K562 (cell line): ENCODE data around the gene NF2. TPM values are rescaled to one million over a fixed set of nuclear protein-coding genes. Genes with fewer than 3 reads are reported as not detected.

Source experiments
- ATAC-seq: fragments of 200-7000 bp; cut with Tn5 transposase; 3 replicates; pipeline ENCODE4 v1.9.1; 2020; ENCODE audit warnings: moderate library complexity
- BruUV-seq: library from RNA; stranded (reverse); fragments of 400-500 nt; replicated peaks from 2 replicates; lab custom pipeline; 2021; lab: Mats Ljungman, UMichigan
- CTCF ChIA-PET: fragments of 300-600 bp; formaldehyde crosslinking; extraction: SDS; loops from one replicate; lab custom pipeline; 2021; ENCODE audit warnings: low intra/inter-chr PET ratio; lab: Yijun Ruan, JAX
- POLR2A ChIA-PET: fragments of 300-600, 350-650 bp; sonication (Branson Sonifier 250); formaldehyde crosslinking; extraction: SDS; loops from one replicate; lab custom pipeline; 2021; ENCODE audit warnings: antibody characterized with exemption, inconsistent platforms; lab: Yijun Ruan, JAX
- DNase-seq, 4 experiments: peaks; one replicate each; pipeline versions ENCODE4 v3.0.0 to v3.0.0-alpha.2; 2011 to 2018; ENCODE audit warnings: low spot score in 3 of 4, mixed read lengths in 3 of 4; ENCODE audit errors: extremely low read depth in 1 of 4
- FAIRE-seq: peaks from 2 replicates; lab custom pipeline; 2011; peaks lifted over from hg19 to GRCh38; lab: Jason Lieb, UNC
- H2AFZ ChIP-seq: 2 replicates; pipeline ENCODE4 v1.6.0; 2011; ENCODE audit warnings: low read depth, low read length, control low read depth, inconsistent platforms
- H3K27ac ChIP-seq: fragments of 200-600 bp; 3 replicates; pipeline ENCODE4 v1.8.0; 2011; ENCODE audit warnings: low read depth, mild to moderate bottlenecking, control low read depth, inconsistent platforms, low read length, moderate library complexity, mixed read lengths; ENCODE audit errors: extremely low read depth
- H3K27me3 ChIP-seq, 2 experiments: fragments of 300-600 bp in 1 of 2; 2 replicates in 1 of 2; 3 replicates in 1 of 2; pipeline versions ENCODE4 v1.6.0 to v1.8.0; 2011; ENCODE audit warnings: inconsistent platforms in 2 of 2, low read length in 2 of 2, mild to moderate bottlenecking in 1 of 2, mixed read lengths in 1 of 2, moderate library complexity in 1 of 2; ENCODE audit not compliant: control insufficient read depth in 2 of 2, insufficient read depth in 2 of 2
- H3K36me3 ChIP-seq: fragments of 300-600 bp; 3 replicates; pipeline ENCODE4 v1.8.0; 2011; ENCODE audit warnings: mild to moderate bottlenecking, low read length, inconsistent platforms; ENCODE audit not compliant: control insufficient read depth, insufficient read depth
- H3K4me1 ChIP-seq, 2 experiments: fragments of 200-600 bp in 1 of 2; replicated peaks in 1 of 2; 2 replicates in 1 of 2; 3 replicates in 1 of 2; pipeline versions ENCODE4 v1.5.1 to v1.8.0; 2011; ENCODE audit warnings: inconsistent platforms in 2 of 2, low read length in 2 of 2, mild to moderate bottlenecking in 1 of 2, mixed read lengths in 1 of 2, moderate library complexity in 1 of 2; ENCODE audit not compliant: control insufficient read depth in 2 of 2, insufficient read depth in 2 of 2
- H3K4me2 ChIP-seq: 2 replicates; pipeline ENCODE4 v1.6.1; 2011; ENCODE audit warnings: low read length, control low read depth, inconsistent platforms, mixed read lengths; ENCODE audit not compliant: insufficient read depth
- H3K4me3 ChIP-seq: fragments of 200-600 bp; sonication (generic), shearing (Covaris generic); 2 replicates; pipeline ENCODE4 v1.5.1; 2016; ENCODE audit warnings: control low read depth, inconsistent platforms
- H3K79me2 ChIP-seq: fragments of 200-600 bp; 3 replicates; pipeline ENCODE4 v1.8.0; 2011; ENCODE audit warnings: low read length, inconsistent platforms; ENCODE audit not compliant: control insufficient read depth, insufficient read depth
- H3K9ac ChIP-seq, 2 experiments: 2 replicates each; pipeline versions ENCODE4 v1.6.0 to v1.6.1; 2011; ENCODE audit warnings: low read depth in 2 of 2, low read length in 2 of 2, control low read depth in 1 of 2, inconsistent platforms in 1 of 2, mild to moderate bottlenecking in 1 of 2, mixed read lengths in 1 of 2; ENCODE audit not compliant: insufficient read depth in 1 of 2
- H3K9me1 ChIP-seq: one replicate; pipeline ENCODE4 v1.6.0; 2011; ENCODE audit warnings: inconsistent platforms, mild to moderate bottlenecking, low read length, moderate library complexity; ENCODE audit not compliant: control insufficient read depth, insufficient read depth
- H3K9me3 ChIP-seq: replicated peaks from 2 replicates; pipeline ENCODE4 v1.5.1; 2011; ENCODE audit warnings: low read depth, low read length, inconsistent platforms; ENCODE audit not compliant: control insufficient read depth, insufficient read depth
- H4K20me1 ChIP-seq: replicated peaks from 2 replicates; pipeline ENCODE4 v1.6.1; 2011; ENCODE audit warnings: low read length, inconsistent platforms, mixed read lengths; ENCODE audit not compliant: control insufficient read depth, insufficient read depth
- BCOR ChIP-seq: fragments of 450-650 bp; IDR thresholded peaks from 2 replicates; pipeline ENCODE4 v1.6.1; 2016
- HNRNPL ChIP-seq: fragments of 200-400 bp; formaldehyde crosslinking; IDR thresholded peaks from 2 replicates; pipeline ENCODE4 v1.6.1; 2017; ENCODE audit warnings: low read depth, mild to moderate bottlenecking, low read length
- MBD2 ChIP-seq: sonication (generic); IDR thresholded peaks from 2 replicates; pipeline ENCODE4 v1.6.1; 2016; ENCODE audit warnings: low read depth, borderline replicate concordance
- NCOA1 ChIP-seq: fragments of 450-650 bp; IDR thresholded peaks from 2 replicates; pipeline ENCODE4 v1.6.1; 2016; ENCODE audit warnings: low read depth
- NFRKB ChIP-seq: fragments of 450-650 bp; IDR thresholded peaks from 2 replicates; pipeline ENCODE4 v1.6.1; 2016; ENCODE audit warnings: low read depth
- ZBTB17 ChIP-seq: fragments of 450-650 bp; formaldehyde crosslinking; IDR thresholded peaks from 2 replicates; pipeline ENCODE4 v1.4.0; 2020; ENCODE audit warnings: mild to moderate bottlenecking
- ZNF140 ChIP-seq: fragments of 250-450 bp; sonication (Bioruptor Pico); IDR thresholded peaks from 2 replicates; pipeline ENCODE4 v1.8.0; 2021; ENCODE audit warnings: moderate library complexity, mild to moderate bottlenecking, inconsistent platforms
- whole genome bisulfite sequencing: fragments of 100-300 bp; shearing (Covaris generic); methylation state at CpG from one replicate; pipeline ENCODE4 v1.1.6; 2016; ENCODE audit warnings: low coverage, mixed read lengths; ENCODE audit not compliant: insufficient coverage; ENCODE audit errors: missing lambda C conversion rate; 5-methylcytosine and 5-hydroxymethylcytosine counted together
- in situ Hi-C: fragments of 300-500 bp; cut with MboI; formaldehyde crosslinking; loops from 4 replicates; pipeline ENCODE4 v1.15.0; 2018; ENCODE audit warnings: inconsistent platforms, mixed read lengths
- intact Hi-C: fragments of 100-400 bp; cut with micrococcal nuclease; formaldehyde crosslinking; loops from 2 replicates; pipeline ENCODE4 v1.14.2; 2022
- polyA plus RNA-seq, 8 experiments: library from polyadenylated mRNA; depleted of rRNA in 4 of 8; stranded (reverse) in 5 of 8; unstranded in 3 of 8; fragments of >200 nt; fragmentation: Nextera tagmentation in 2 of 8; fragmentation: Illumina TruSeq in 1 of 8; extraction: Ambion mirVana in 2 of 8; extraction: Trizol in 1 of 8; gene quantifications; 2 replicates each; pipeline versions ENCODE4 v1.2.1 to v1.2.3, GENCODE V29; 2011 to 2014; ENCODE audit warnings: inconsistent platforms in 1 of 8, missing spikeins in 1 of 8
- total RNA-seq, 7 experiments: library from RNA; depleted of rRNA in 6 of 7; stranded (reverse); fragments of >200 nt in 6 of 7; fragmentation: Illumina TruSeq in 2 of 7; extraction: Trizol in 2 of 7; gene quantifications; 2 replicates each; pipeline versions ENCODE4 v1.2.1 to v1.2.3, GENCODE V29; 2011 to 2021; ENCODE audit warnings: low replicate concordance in 1 of 7
- TF ChIP-seq, protein P1 (sequence below): IDR thresholded peaks from 2 replicates; pipeline ENCODE4 v1.6.1; 2016; ENCODE audit warnings: missing genetic modification characterization, missing compliant biosample characterization

Gene NF2
- total and polyA plus RNA-seq, 9 of the 15 experiments (the other 6 are each of a cell fraction or from before 2014, with no cell fraction given), result 2.2 to 32.5 (median 15.2) TPM

- Histone ChIP-seq H3K9ac (no peak overlapping the region), H3K9me3 (no peaks in the 10 kb centered on the region), H4K20me1 (peaks cover 5% of the 10 kb centered on the region; the same call in 1 of the 2 replicates), H3K4me2 (no peak overlapping the region), H3K27me3 (peaks cover 0 to 55% of the 10 kb centered on the region in 2 experiments; a peak in 3 of 5 replicates), H3K27ac (no peak overlapping the region), H3K4me1 (no peaks in the 10 kb centered on the region; a peak in 2 of 5 replicates), H3K4me3 (no peak overlapping the region), H3K79me2 (no peaks in the 10 kb centered on the region), H3K9me1 (peaks cover 5% of the 10 kb centered on the region), H3K36me3 (no peaks in the 10 kb centered on the region), H2AFZ (no peak overlapping the region)
- TF ChIP-seq MBD2 (no peak), HNRNPL (no peak), NFRKB (no peak), BCOR (0 out of 2 replicates have a peak, but pooled peaks have one; percentile 10), ZNF140 (CRISPR knock-in tag) (no peak), ZBTB17 (no peak), NCOA1 (no peak)
- TF ChIP-seq, protein P1, sequence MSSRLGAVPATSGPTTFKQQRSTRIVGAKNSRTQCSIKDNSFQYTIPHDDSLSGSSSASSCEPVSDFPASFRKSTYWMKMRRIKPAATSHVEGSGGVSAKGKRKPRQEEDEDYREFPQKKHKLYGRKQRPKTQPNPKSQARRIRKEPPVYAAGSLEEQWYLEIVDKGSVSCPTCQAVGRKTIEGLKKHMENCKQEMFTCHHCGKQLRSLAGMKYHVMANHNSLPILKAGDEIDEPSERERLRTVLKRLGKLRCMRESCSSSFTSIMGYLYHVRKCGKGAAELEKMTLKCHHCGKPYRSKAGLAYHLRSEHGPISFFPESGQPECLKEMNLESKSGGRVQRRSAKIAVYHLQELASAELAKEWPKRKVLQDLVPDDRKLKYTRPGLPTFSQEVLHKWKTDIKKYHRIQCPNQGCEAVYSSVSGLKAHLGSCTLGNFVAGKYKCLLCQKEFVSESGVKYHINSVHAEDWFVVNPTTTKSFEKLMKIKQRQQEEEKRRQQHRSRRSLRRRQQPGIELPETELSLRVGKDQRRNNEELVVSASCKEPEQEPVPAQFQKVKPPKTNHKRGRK (tag), result 0 out of 2 replicates have a peak, but pooled peaks have one; percentile 27
- no peak for ATAC-seq
- ChIA-PET POLR2A (interaction anchor here (1.0 kb wide), 1 partner anchor 22 kb away, joined by 4 read pairs; no protein-coding TSS in a partner anchor), CTCF (interaction anchor here (1.3 kb wide), 1 partner anchor 376 kb away, joined by 3 read pairs; no protein-coding TSS in a partner anchor)
- WGBS, result 0% methylated on average over 2 of the region's 2 CpGs
- DNase-seq, result no peak
- no TSS peak for BruUV-seq
- in situ Hi-C loops (no loop called here), intact Hi-C loops (no loop called here)
- FAIRE-seq, result no peak
These were observed 108.7 kb downstream of the NF2 start for GRCh38 chr22:29712119-29712518.
